GM19467 (cell line): ENCODE data around the gene EFTUD2.

Source experiments
- ATAC-seq: cut with Tn5 transposase; IDR thresholded peaks from one replicate; pipeline ENCODE4 v1.9.1; 2021; ENCODE audit warnings: mild to moderate bottlenecking, moderate library complexity; ENCODE audit not compliant: unreplicated experiment

EFTUD2 gene

GRCh38 chr17:44889003-44889402 is 10.2 kb downstream of the EFTUD2 start:
- ATAC-seq: no peak

- no peak for ATAC-seq
Observed at GRCh38 chr17:44887971-44888954, 11.0 kb downstream of the EFTUD2 start.

- no peak for ATAC-seq
Observed at GRCh38 chr17:44887016-44887415, 12.2 kb downstream of the EFTUD2 start.

GRCh38 chr17:44884941-44885340 is 14.3 kb downstream of the EFTUD2 start:
- no peak for ATAC-seq

- no peak for ATAC-seq
Observed at GRCh38 chr17:44881145-44881544, 18.1 kb downstream of the EFTUD2 start.

- no peak for ATAC-seq
Observed at GRCh38 chr17:44880062-44880461, 19.2 kb downstream of the EFTUD2 start.

GRCh38 chr17:44879376-44879775 is 19.9 kb downstream of the EFTUD2 start:
- no peak for ATAC-seq

GRCh38 chr17:44878627-44879221 is 20.5 kb downstream of the EFTUD2 start:
- ATAC-seq: no peak

GRCh38 chr17:44877121-44877520 is 22.1 kb downstream of the EFTUD2 start:
- ATAC-seq: no peak

GRCh38 chr17:44875761-44876160 is 23.5 kb downstream of the EFTUD2 start:
- ATAC-seq: no peak

GRCh38 chr17:44872131-44872768 is 27.0 kb downstream of the EFTUD2 start:
- no peak for ATAC-seq

- ATAC-seq: no peak
Observed at GRCh38 chr17:44871556-44871955, 27.7 kb downstream of the EFTUD2 start.

GRCh38 chr17:44867841-44868240 is 31.4 kb downstream of the EFTUD2 start:
- ATAC-seq: no peak

- no peak for ATAC-seq
Observed at GRCh38 chr17:44865931-44866330, 33.3 kb downstream of the EFTUD2 start.

- ATAC-seq: no peak
Observed at GRCh38 chr17:44865231-44865660, 34.0 kb downstream of the EFTUD2 start.

GRCh38 chr17:44864831-44865230 is 34.4 kb downstream of the EFTUD2 start:
- no peak for ATAC-seq

- ATAC-seq: no peak
Observed at GRCh38 chr17:44863061-44863918, 36.0 kb downstream of the EFTUD2 start.

GRCh38 chr17:44862278-44862914 is 36.8 kb downstream of the EFTUD2 start:
- ATAC-seq: no peak

GRCh38 chr17:44859701-44860100 is 39.5 kb downstream of the EFTUD2 start:
- no peak for ATAC-seq

- no peak for ATAC-seq
Observed at GRCh38 chr17:44854192-44854591, 45.1 kb downstream of the EFTUD2 start.
